PC-9 (cell line): ENCODE data around the gene LRMDA. TPM values are rescaled to one million over a fixed set of nuclear protein-coding genes. Genes with fewer than 3 reads are reported as not detected.

ENCODE experiments used
- BruUV-seq: library from RNA; stranded (reverse); fragments of 400-500 nt; replicated peaks from 2 replicates; lab custom pipeline; 2021; lab: Mats Ljungman, UMichigan
- CTCF ChIA-PET: fragments of 300-600 bp; sonication (Branson Sonifier 250); formaldehyde crosslinking; loops from one replicate; lab custom pipeline; 2022; ENCODE audit warnings: antibody characterized with exemption; lab: Charles Lee
- POLR2A ChIA-PET: fragments of 300-600 bp; sonication (Branson Sonifier 250); formaldehyde crosslinking; loops from one replicate; lab custom pipeline; 2022; ENCODE audit warnings: antibody characterized with exemption; ENCODE audit not compliant: unreplicated experiment; lab: Charles Lee
- DNase-seq, 2 experiments: peaks; one replicate each; pipeline versions ENCODE4 v3.0.0 to v3.0.0-alpha.2; 2015 to 2022; ENCODE audit warnings: mixed read lengths in 1 of 2
- H2AFZ ChIP-seq: fragments of 200-600 bp; sonication (generic); 2 replicates; pipeline ENCODE4 v1.8.1; 2017; ENCODE audit warnings: antibody characterized with exemption
- H3F3A ChIP-seq: fragments of 200-600 bp; sonication (generic); 2 replicates; pipeline ENCODE4 v1.8.1; 2017; ENCODE audit warnings: antibody characterized with exemption, mild to moderate bottlenecking, low read depth; ENCODE audit not compliant: insufficient read depth
- H3K27ac ChIP-seq: fragments of 200-600 bp; sonication (generic); 2 replicates; pipeline ENCODE4 v1.6.1; 2016; ENCODE audit warnings: mixed run types
- H3K27me3 ChIP-seq: fragments of 200-600 bp; sonication (generic); 2 replicates; pipeline ENCODE4 v1.6.1; 2016; ENCODE audit warnings: low read depth, mixed run types; ENCODE audit not compliant: insufficient read depth
- H3K36me3 ChIP-seq: fragments of 200-600 bp; sonication (generic); 2 replicates; pipeline ENCODE4 v1.6.1; 2016; ENCODE audit warnings: low read depth, mixed run types
- H3K4me1 ChIP-seq: fragments of 200-600 bp; sonication (generic); replicated peaks from 2 replicates; pipeline ENCODE4 v1.6.1; 2016; ENCODE audit warnings: mixed run types; ENCODE audit not compliant: insufficient read depth
- H3K4me2 ChIP-seq: fragments of 200-600 bp; sonication (generic); 2 replicates; pipeline ENCODE4 v1.6.1; 2017; ENCODE audit warnings: mixed run types
- H3K4me3 ChIP-seq: fragments of 200-600 bp; sonication (generic); 2 replicates; pipeline ENCODE4 v1.6.1; 2016; ENCODE audit warnings: mixed run types
- H3K79me2 ChIP-seq: fragments of 200-600 bp; sonication (generic); 2 replicates; pipeline ENCODE4 v1.6.1; 2017; ENCODE audit warnings: low read depth, mixed run types
- H3K9me2 ChIP-seq: fragments of 200-600 bp; sonication (generic); 2 replicates; pipeline ENCODE4 v1.8.1; 2017; ENCODE audit warnings: mild to moderate bottlenecking; ENCODE audit not compliant: insufficient read depth
- H3K9me3 ChIP-seq: fragments of 200-600 bp; sonication (generic); 2 replicates; pipeline ENCODE4 v1.8.1; 2016; ENCODE audit warnings: low read depth; ENCODE audit not compliant: insufficient read depth
- H4K20me1 ChIP-seq: fragments of 200-600 bp; sonication (generic); 2 replicates; pipeline ENCODE4 v1.8.1; 2017; ENCODE audit not compliant: insufficient read depth
- EZH2 ChIP-seq: fragments of 200-600 bp; sonication (generic); IDR thresholded peaks from 2 replicates; pipeline ENCODE4 v1.8.0; 2017; ENCODE audit warnings: antibody characterized with exemption, low read depth
- intact Hi-C: fragments of 100-400 bp; cut with micrococcal nuclease; formaldehyde crosslinking; loops from one replicate; pipeline ENCODE4 v1.10.0; 2022; ENCODE audit not compliant: unreplicated experiment
- total RNA-seq: library from RNA; stranded (reverse); gene quantifications from 2 replicates; pipeline ENCODE4 v1.2.3, GENCODE V29; 2021
- TF ChIP-seq, protein P1 (sequence below): fragments of 200-600 bp; sonication (generic); conservative IDR thresholded peaks from 2 replicates; pipeline ENCODE4 v1.6.1; 2017; ENCODE audit warnings: mixed run types, antibody characterized with exemption, mild to moderate bottlenecking, moderate library complexity

LRMDA gene
- total RNA-seq, 1 experiment from 2014 or later: not detected

GRCh38 chr10:75508239-75508813 is 76.9 kb downstream of the LRMDA start:
- no peaks in the 10 kb centered on the region for H3K27me3 ChIP-seq
- no peaks in the 10 kb centered on the region for H3K79me2 ChIP-seq
- peak in 1 of 2 experiments; percentile 86 for DNase-seq
- CTCF ChIA-PET: no interaction called here
- no peak overlapping the region for H2AFZ ChIP-seq
- intact Hi-C loops: no loop called here
- peaks cover 15% of the 10 kb centered on the region; the same call in 1 of the 2 replicates for H3F3A ChIP-seq
- H3K36me3 ChIP-seq: no peaks in the 10 kb centered on the region
- BruUV-seq: no TSS peak
- H3K27ac ChIP-seq: peak overlapping the region; percentile 23; the same call in 1 of the 2 replicates
- peak overlapping the region; percentile 31 for H3K4me2 ChIP-seq
- H3K9me3 ChIP-seq: no peaks in the 10 kb centered on the region; the same call in 1 of the 2 replicates
- no peaks in the 10 kb centered on the region for H3K9me2 ChIP-seq
- no peaks in the 10 kb centered on the region for H4K20me1 ChIP-seq
- TF ChIP-seq EZH2: no peak
- TF ChIP-seq, protein P1, sequence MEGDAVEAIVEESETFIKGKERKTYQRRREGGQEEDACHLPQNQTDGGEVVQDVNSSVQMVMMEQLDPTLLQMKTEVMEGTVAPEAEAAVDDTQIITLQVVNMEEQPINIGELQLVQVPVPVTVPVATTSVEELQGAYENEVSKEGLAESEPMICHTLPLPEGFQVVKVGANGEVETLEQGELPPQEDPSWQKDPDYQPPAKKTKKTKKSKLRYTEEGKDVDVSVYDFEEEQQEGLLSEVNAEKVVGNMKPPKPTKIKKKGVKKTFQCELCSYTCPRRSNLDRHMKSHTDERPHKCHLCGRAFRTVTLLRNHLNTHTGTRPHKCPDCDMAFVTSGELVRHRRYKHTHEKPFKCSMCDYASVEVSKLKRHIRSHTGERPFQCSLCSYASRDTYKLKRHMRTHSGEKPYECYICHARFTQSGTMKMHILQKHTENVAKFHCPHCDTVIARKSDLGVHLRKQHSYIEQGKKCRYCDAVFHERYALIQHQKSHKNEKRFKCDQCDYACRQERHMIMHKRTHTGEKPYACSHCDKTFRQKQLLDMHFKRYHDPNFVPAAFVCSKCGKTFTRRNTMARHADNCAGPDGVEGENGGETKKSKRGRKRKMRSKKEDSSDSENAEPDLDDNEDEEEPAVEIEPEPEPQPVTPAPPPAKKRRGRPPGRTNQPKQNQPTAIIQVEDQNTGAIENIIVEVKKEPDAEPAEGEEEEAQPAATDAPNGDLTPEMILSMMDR: no peak
- H3K4me3 ChIP-seq: no peak overlapping the region
- H3K4me1 ChIP-seq: peaks cover 32% of the 10 kb centered on the region
- POLR2A ChIA-PET: no interaction called here

GRCh38 chr10:75508814-75509306 is 77.4 kb downstream of the LRMDA start:
- no peaks in the 10 kb centered on the region for H3K36me3 ChIP-seq
- no peaks in the 10 kb centered on the region for H3K9me2 ChIP-seq
- H2AFZ ChIP-seq: no peak overlapping the region
- H3F3A ChIP-seq: peaks cover 15% of the 10 kb centered on the region; the same call in 1 of the 2 replicates
- H3K4me2 ChIP-seq: peak overlapping the region; percentile 31
- no peak for DNase-seq
- no peaks in the 10 kb centered on the region; the same call in 1 of the 2 replicates for H3K9me3 ChIP-seq
- ChIA-PET CTCF (no interaction called here), POLR2A (no interaction called here)
- intact Hi-C loops: no loop called here
- no peaks in the 10 kb centered on the region for H4K20me1 ChIP-seq
- no peaks in the 10 kb centered on the region for H3K79me2 ChIP-seq
- no TSS peak for BruUV-seq
- H3K27me3 ChIP-seq: no peaks in the 10 kb centered on the region
- peaks cover 32% of the 10 kb centered on the region for H3K4me1 ChIP-seq
- no peak overlapping the region for H3K27ac ChIP-seq
- no peak for TF ChIP-seq EZH2
- TF ChIP-seq, protein P1: no peak
- H3K4me3 ChIP-seq: no peak overlapping the region

- no TSS peak for BruUV-seq
- Histone ChIP-seq H3F3A (peaks cover 15% of the 10 kb centered on the region; the same call in 1 of the 2 replicates), H3K4me1 (peaks cover 32% of the 10 kb centered on the region), H3K9me2 (no peaks in the 10 kb centered on the region), H3K27me3 (no peaks in the 10 kb centered on the region), H3K27ac (no peak overlapping the region), H3K4me2 (no peak overlapping the region), H4K20me1 (no peaks in the 10 kb centered on the region), H3K9me3 (no peaks in the 10 kb centered on the region; the same call in 1 of the 2 replicates), H3K36me3 (no peaks in the 10 kb centered on the region), H3K4me3 (no peak overlapping the region), H3K79me2 (no peaks in the 10 kb centered on the region), H2AFZ (no peak overlapping the region)
- DNase-seq: no peak
- POLR2A ChIA-PET: no interaction called here
- TF ChIP-seq, protein P1: no peak
- TF ChIP-seq EZH2: no peak
- intact Hi-C loops: no loop called here
- CTCF ChIA-PET: no interaction called here
Measured at GRCh38 chr10:75509706-75510105, 78.3 kb downstream of the LRMDA start.
